ENCODE results near the gene NPAS3. TPM values are rescaled to one million over a fixed set of nuclear protein-coding genes. Genes with fewer than 3 reads are reported as not detected.

Gene NPAS3
- total and polyA plus RNA-seq, 2 of the 8 experiments (the other 6 are each of a cell fraction or from before 2014, with no cell fraction given), result 0.11 to 0.60 TPM

- H3K79me1 ChIP-seq (ENCODE audit: low read depth, low read length), result no peaks in the 10 kb centered on the region
- H3K4me1 ChIP-seq (replicated peaks in 1 of 4; ENCODE audit: control insufficient read depth in 3 of 4, insufficient read depth in 4 of 4, low read length in 3 of 4), result no peaks in the 10 kb centered on the region; a peak in 1 of 7 replicates
- ChIA-PET CTCF (ENCODE audit: partially characterized antibody) (no interaction called here), POLR2A (ENCODE audit: partially characterized antibody) (no interaction called here)
- TF ChIP-seq E2F6 (IDR thresholded peaks at IDR 0.05), result no peak
- no peak for TF ChIP-seq RNF2 (IDR thresholded peaks at IDR 0.05; ENCODE audit: borderline replicate concordance, low read depth, low read length, missing control alignments, poor library complexity, severe bottlenecking)
- TF ChIP-seq JUN (IDR thresholded peaks at IDR 0.05; ENCODE audit: low read depth, low read length), result no peak
- TF ChIP-seq CHD1 (IDR thresholded peaks at IDR 0.05; ENCODE audit: low read depth, low read length), result no peak
- TF ChIP-seq ATF3 (IDR thresholded peaks at IDR 0.05; ENCODE audit: insufficient read depth, low read depth, low read length), result no peak
- no peak for TF ChIP-seq CBX8 (IDR thresholded peaks at IDR 0.05; ENCODE audit: borderline replicate concordance, low read depth, low read length)
- TF ChIP-seq EZH2 (IDR thresholded peaks at IDR 0.05; ENCODE audit: low read depth, low read length, severe bottlenecking), result no peak
- no peak for TF ChIP-seq MAX (IDR thresholded peaks at IDR 0.05)
- TF ChIP-seq TBP (IDR thresholded peaks at IDR 0.05; ENCODE audit: low read depth, low read length), result no peak
- H3K4ac ChIP-seq (replicated peaks; ENCODE audit: insufficient read length, low read depth, low read length), result no peak overlapping the region
- no peak overlapping the region for H2AFZ ChIP-seq (ENCODE audit: low read length)
- no peak overlapping the region for H2BK12ac ChIP-seq (ENCODE audit: low read depth, low read length)
- H3K4me2 ChIP-seq (ENCODE audit: insufficient read depth in 1 of 2, low read depth in 2 of 2, low read length in 2 of 2), result no peak overlapping the region
- no peak for DNase-seq (ENCODE audit: low read depth in 1 of 2, low spot score in 2 of 2)
- no peak overlapping the region for H3K56ac ChIP-seq (replicated peaks; ENCODE audit: insufficient read length, low read depth, low read length)
- H3K27me3 ChIP-seq (replicated peaks in 1 of 4; ENCODE audit: control insufficient read depth in 3 of 4, extremely low read depth in 1 of 4, insufficient read depth in 3 of 4, low read length in 3 of 4), result no peaks in the 10 kb centered on the region
- no peaks in the 10 kb centered on the region; the same call in 1 of the 2 replicates for H3K23me2 ChIP-seq (ENCODE audit: low read depth, low read length)
- H3K4me3 ChIP-seq (ENCODE audit: extremely low read depth in 1 of 4, insufficient read depth in 2 of 4, low read depth in 3 of 4, low read length in 4 of 4), result no peak overlapping the region
- no peaks in the 10 kb centered on the region for H4K20me1 ChIP-seq (replicated peaks in 1 of 2; ENCODE audit: control insufficient read depth in 1 of 2, insufficient read depth in 2 of 2, low read length in 2 of 2)
- no peak overlapping the region for H4K91ac ChIP-seq (replicated peaks; ENCODE audit: insufficient read length, low read length)
- H3K9ac ChIP-seq (replicated peaks in 1 of 4; ENCODE audit: extremely low read depth in 1 of 4, low read depth in 3 of 4, low read length in 3 of 4), result no peak overlapping the region
- no peak overlapping the region for H3K27ac ChIP-seq (ENCODE audit: low read depth, low read length)
- no peaks in the 10 kb centered on the region for H3K36me3 ChIP-seq (ENCODE audit: control insufficient read depth in 2 of 4, insufficient read depth in 4 of 4, low read length in 3 of 4)
- no peak for FAIRE-seq
- H2BK20ac ChIP-seq (ENCODE audit: low read length), result no peak overlapping the region
- H2BK15ac ChIP-seq (ENCODE audit: low read length), result no peak overlapping the region
- no peak overlapping the region for H2BK120ac ChIP-seq (replicated peaks; ENCODE audit: low read depth, low read length)
- no peak overlapping the region for H3K18ac ChIP-seq (ENCODE audit: extremely low read depth, low read length)
- H4K5ac ChIP-seq (ENCODE audit: insufficient read length, low read depth, low read length), result no peak overlapping the region
- H3K79me2 ChIP-seq (ENCODE audit: control insufficient read depth in 1 of 2, insufficient read depth in 2 of 2, low read length in 2 of 2), result no peaks in the 10 kb centered on the region
- no peaks in the 10 kb centered on the region for H3K9me3 ChIP-seq (ENCODE audit: insufficient read depth in 2 of 2, low read depth in 1 of 2, low read length in 1 of 2)
- H3K23ac ChIP-seq (ENCODE audit: insufficient read length), result no peak overlapping the region
- H3K14ac ChIP-seq (ENCODE audit: insufficient read length), result no peak overlapping the region
- no peak overlapping the region for H2BK5ac ChIP-seq (ENCODE audit: low read depth, low read length)
- no peak overlapping the region for H2AK5ac ChIP-seq (ENCODE audit: low read depth, low read length)
- H4K8ac ChIP-seq (ENCODE audit: extremely low read depth, insufficient read depth, low read length), result no peak overlapping the region
Observed at GRCh38 chr14:33369972-33370371, 431.3 kb downstream of the NPAS3 start.

Data from H1 (cell line).